Mammary epithelial cell (primary cell): ENCODE data around the gene LCN2.
"Not testable (repeated sequence)": the region's sequence is repeated elsewhere in the genome, so short reads cannot be mapped to it uniquely, and the experiment has no call there.

Source experiments
- EZH2 ChIP-seq: IDR thresholded peaks from 2 replicates; pipeline ENCODE4 v1.6.1; 2012; ENCODE audit warnings: low read length, inconsistent platforms, borderline replicate concordance
- TF ChIP-seq, protein P1 (sequence below), 2 donors: IDR thresholded peaks in 1 of 2; conservative IDR thresholded peaks in 1 of 2; 2 replicates each; pipeline ENCODE4 v1.5.1; 2011 to 2012; ENCODE audit warnings: inconsistent platforms in 2 of 2, low read length in 2 of 2, mild to moderate bottlenecking in 2 of 2, control low read depth in 1 of 2, low read depth in 1 of 2; ENCODE audit not compliant: insufficient read depth in 1 of 2; ENCODE audit errors: extremely low read depth in 1 of 2

DNA sequence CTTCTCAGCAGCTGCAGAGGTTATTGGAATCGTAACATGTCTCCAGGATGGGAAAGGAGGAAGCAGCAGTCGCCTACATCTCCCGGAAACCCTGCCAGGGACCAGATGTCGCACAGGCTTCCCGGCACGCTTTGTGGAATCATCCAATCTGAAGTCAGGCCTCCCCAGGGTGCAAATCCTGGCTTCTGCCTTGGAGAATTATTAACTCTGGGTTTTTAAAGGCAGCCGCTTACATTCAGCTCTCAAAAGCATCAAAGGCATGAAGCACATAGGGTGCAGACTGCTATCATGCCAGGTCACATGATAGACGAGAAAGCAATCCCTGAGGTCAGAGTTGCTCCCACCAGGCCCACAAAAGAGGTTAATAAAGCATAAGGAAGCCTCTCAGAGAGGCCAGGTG is 17.1 kb upstream of the LCN2 start:
- not testable (repeated sequence) for TF ChIP-seq EZH2
- TF ChIP-seq, protein P1, sequence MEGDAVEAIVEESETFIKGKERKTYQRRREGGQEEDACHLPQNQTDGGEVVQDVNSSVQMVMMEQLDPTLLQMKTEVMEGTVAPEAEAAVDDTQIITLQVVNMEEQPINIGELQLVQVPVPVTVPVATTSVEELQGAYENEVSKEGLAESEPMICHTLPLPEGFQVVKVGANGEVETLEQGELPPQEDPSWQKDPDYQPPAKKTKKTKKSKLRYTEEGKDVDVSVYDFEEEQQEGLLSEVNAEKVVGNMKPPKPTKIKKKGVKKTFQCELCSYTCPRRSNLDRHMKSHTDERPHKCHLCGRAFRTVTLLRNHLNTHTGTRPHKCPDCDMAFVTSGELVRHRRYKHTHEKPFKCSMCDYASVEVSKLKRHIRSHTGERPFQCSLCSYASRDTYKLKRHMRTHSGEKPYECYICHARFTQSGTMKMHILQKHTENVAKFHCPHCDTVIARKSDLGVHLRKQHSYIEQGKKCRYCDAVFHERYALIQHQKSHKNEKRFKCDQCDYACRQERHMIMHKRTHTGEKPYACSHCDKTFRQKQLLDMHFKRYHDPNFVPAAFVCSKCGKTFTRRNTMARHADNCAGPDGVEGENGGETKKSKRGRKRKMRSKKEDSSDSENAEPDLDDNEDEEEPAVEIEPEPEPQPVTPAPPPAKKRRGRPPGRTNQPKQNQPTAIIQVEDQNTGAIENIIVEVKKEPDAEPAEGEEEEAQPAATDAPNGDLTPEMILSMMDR (conservative IDR thresholded peaks at IDR 0.05 in 1 of 2, IDR thresholded peaks at IDR 0.05 in 1 of 2; ENCODE audit: extremely low read depth in 1 of 2, insufficient read depth in 1 of 2, low read depth in 1 of 2, low read length in 2 of 2): not testable (repeated sequence)
